GM21619 (cell line): ENCODE measurements around the gene PGBD4.

Source experiments
- ATAC-seq: cut with Tn5 transposase; IDR thresholded peaks from one replicate; pipeline ENCODE4 v1.9.1; 2021; ENCODE audit not compliant: unreplicated experiment

PGBD4 gene

DNA sequence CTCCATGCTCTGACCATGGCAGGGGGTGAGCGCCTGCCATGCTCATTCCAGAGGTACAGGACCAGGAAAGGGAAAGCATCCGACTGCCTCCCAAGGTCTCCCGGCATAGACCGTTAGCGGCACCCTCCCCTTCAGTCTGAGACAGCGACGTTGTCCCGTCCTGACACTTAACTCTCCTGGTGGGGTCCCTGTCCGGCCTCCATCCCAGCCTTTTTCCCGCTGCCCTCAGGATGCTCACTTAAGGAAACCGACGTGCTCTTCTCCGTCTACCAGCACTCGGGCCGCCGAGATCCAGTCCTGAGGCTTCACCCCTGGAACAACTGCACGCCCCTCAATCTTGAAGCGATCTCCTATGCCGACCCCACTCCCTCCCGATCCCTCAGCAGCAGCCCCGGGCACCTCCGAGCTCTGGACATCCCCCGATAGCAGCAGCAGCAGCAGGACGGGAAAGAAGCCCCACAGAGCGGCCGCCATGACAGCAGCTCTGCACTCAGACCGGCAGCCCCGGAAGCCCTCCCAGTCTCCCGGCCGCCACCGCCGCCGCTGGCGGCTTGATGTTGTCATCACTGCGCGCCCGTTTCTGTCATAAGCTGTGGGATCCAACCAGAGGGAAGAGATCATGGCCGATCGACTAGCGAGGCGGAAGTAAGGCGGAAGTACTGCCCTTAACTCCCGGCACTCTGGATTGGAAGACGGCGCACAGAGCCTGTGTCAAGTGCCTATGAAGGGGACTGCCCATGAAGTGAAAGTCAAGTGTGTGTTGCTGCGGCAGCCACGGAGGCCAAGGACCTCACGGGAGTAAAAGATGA lies at the start of gene PGBD4, which contains the start of gene EMC7:
PGBD4 (plus strand) TSS at position 718 of the 809 bp plus-strand sequence. CDS start 449 bp downstream, outside the sequence.
EMC7 (minus strand) TSS at position 497 of the 809 bp plus-strand sequence; CDS start at position 474, 23 bp downstream.
- peak; percentile 98 for ATAC-seq

DNA sequence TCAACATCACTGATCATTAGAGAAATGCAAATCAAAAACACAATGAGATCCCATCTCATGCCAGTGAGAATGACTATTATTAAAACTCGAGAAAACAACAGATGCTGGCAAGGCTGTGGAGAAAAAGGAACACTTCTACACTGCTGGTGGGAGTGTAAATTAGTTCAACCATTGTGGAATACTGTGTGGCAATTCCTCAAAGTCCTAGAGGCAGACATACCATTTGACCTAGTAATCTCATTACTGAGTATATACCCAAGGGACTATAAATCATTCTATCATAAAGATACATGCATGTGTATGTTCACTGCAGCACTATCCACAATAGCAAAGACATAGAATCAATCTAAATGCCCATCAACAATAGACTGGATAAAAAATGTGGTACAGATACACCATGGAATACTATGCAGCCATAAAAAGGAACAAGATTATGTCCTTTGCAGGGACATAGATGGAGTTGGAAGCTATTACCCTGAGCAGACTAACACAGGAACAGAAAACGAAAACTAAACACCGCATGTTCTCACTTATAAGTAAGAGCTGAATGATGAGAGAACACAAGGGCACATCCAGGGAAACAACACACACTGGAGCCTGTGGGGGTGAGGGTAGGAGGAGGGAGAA lies 47.7 kb upstream of the PGBD4 start:
- ATAC-seq, result no peak

DNA sequence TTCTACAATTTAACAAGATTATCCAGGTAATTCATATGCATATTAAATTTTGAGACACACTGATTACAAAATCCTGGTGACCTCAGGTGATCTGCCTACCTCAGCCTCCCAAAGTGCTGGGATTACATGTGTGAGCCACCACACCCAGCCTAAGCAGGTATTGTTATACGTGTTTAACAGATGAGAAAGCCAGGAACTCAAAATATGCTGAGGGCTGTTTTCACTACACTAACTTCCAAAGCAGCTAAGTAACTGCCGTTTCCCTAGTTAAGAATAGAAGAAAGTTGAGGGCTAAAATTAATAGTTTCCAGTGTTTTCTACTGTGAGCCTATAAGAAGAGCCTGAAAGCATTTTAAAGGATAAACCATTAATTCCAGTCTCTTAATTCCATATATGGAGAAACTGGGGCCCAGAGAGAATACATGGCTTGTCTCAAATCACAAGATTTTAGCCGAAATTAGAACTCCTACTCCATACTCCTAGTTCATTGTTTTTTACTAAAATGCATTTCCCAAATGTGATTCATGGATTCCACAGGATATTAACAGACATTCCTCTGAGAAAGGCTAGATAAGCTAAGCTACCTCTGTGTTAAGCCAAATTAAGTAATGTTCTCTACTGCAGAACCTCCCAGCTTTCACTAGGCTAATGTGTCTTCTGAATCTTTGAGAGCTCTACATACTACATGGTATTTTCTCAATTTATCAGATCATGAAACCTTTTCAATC lies 45.9 kb upstream of the PGBD4 start:
- ATAC-seq, result no peak

GRCh38 chr15:34056911-34057310 lies 45.0 kb upstream of the PGBD4 start:
- ATAC-seq, result no peak

DNA sequence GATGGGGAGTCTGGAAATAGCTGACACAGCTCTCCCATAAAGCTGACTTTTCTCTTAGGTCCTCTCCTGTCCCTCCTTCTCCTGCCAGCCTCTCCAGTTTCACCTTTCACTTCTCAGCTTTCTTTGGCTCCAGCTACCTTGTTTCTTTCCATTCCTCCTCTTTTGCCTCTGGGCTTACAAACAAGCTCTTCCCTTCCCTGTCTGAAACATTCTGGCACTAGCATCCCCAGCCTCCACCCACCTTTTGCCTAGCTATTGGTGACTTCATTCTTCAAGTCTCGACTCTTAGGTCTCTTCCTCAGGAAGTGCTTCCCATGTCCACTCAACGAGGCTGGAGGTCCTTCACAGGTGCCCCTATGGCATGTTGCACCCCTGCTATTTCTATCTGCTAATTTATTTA lies 42.4 kb upstream of the PGBD4 start:
- ATAC-seq, result no peak

- no peak for ATAC-seq
Measured at GRCh38 chr15:34059946-34060345, 41.9 kb upstream of the PGBD4 start.

DNA sequence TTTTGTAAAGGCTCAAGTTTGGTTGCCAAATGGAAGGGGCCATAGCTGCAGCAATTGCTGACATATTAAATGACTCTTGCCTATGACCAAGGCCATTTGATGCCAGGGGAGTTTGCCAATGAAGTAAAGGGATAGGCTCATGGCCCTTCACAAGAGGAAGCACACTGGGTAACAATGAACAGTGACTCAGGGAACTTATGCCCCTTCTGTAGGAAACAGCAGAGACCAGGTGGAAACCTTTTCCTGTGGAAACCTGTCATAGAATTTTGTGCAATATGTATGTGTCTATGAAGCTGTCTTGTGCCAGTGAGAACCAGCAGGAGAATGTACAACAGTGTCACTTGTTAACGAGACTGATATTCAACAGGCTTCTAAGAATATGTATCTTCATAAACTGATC lies 37.4 kb upstream of the PGBD4 start:
- no peak for ATAC-seq

- no peak for ATAC-seq
Measured at GRCh38 chr15:34065261-34065660, 36.6 kb upstream of the PGBD4 start.

GRCh38 chr15:34065941-34066340 lies 35.9 kb upstream of the PGBD4 start:
- no peak for ATAC-seq

DNA sequence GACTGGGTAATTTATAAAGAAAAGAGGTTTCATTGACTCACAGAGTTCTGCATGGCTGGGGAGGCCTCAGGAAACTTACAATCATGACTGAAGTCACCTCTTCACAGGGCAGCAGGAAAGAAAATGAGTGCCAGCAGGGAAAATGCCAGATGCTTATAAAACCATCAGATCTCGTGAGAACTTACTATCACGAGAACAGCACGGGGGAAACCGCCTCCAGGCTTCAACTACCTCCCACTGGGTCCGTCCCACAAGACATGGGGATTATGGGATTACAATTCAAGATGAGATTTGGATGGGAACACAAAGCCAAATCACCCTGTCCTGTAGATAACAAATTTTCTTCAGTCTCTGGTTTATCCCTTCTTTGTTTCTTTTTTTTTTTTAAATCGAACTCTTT lies 31.9 kb upstream of the PGBD4 start:
- ATAC-seq, result no peak

DNA sequence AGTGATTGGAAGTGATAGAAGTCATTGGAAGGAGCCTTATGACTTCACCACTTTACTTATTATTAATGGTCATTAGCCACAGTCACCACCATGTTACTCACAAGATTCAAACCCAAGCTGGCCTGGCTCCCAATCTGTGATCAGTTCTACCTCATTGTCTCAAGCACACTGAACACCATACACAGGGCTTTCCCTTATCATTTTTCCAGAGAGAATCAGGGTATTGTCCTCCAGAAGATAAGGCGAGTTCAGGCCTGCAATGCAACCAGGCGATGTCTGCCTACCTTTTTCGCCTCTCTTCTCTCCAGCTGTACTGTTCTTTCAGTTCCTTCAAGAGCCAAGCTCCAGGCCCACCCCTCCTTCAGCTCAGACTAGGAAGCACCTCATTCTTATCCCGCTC lies 25.1 kb upstream of the PGBD4 start:
- no peak for ATAC-seq

GRCh38 chr15:34078900-34079299 lies 23.0 kb upstream of the PGBD4 start:
- ATAC-seq, result no peak

DNA sequence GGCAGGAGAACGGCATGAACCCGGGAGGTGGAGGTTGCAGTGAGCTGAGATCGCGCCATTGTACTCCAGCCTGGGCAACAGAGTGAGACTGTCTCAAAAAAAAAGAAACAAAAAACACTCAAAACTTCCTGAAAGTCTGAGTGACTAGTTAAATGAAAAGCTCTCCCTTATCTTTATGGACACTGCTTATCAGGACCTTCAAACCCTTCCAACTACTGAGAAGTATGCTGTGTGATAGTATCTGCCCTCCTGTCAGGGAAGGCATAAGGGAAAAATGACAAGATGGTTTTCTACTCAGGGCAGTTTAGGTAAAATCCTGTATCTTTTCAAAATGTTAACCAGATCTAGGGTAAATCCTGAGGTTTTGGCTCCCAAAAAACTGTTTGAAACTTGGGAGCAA lies 22.0 kb upstream of the PGBD4 start:
- ATAC-seq, result no peak

DNA sequence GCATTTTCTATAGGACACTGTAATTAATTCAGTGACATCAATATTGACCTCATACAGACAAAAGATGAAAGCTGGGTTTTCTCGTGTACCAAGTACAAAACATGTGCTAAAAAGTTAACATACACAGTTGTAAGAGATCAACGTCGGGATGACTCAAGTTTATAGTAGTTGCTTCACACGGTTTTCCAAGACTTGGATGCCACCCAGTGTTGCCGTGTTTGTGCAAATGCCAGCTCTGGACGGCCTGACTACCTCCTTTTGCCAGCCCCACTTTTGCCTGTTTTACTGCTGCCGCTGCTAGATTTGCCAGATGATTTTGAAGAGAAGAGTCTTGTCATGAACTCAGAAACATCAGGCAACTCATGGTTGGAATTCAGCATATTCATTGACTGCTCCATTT lies 17.8 kb upstream of the PGBD4 start:
- no peak for ATAC-seq

GRCh38 chr15:34085746-34086145 lies 16.1 kb upstream of the PGBD4 start:
- ATAC-seq, result no peak

- ATAC-seq, result no peak
Measured at GRCh38 chr15:34099914-34100313, 2.0 kb upstream of the PGBD4 start.

DNA sequence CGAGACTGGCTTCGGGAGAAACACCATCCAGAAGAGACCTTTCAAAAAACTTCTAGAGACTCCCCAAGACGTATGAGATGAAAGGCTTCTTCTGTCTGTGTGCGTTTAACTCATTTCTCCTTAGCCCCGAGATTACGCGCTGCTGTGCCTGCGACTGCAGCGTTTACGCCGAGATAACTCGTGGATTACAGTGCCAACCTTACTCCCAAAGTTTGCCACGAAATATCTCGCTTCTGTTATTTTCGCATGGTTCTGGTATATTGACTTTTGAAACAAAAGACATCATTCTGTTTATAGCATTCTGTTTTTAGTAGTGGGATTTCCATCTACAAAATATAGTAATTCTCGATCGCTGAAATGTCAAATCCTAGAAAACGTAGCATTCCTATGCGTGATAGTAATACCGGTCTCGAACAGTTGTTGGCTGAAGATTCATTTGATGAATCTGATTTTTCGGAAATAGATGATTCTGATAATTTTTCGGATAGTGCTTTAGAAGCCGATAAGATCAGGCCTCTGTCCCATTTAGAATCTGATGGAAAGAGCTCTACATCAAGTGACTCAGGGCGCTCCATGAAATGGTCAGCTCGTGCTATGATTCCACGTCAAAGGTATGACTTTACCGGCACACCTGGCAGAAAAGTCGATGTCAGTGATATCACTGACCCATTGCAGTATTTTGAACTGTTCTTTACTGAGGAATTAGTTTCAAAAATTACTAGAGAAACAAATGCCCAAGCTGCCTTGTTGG lies 467 bp downstream of the PGBD4 start:
- no peak for ATAC-seq

DNA sequence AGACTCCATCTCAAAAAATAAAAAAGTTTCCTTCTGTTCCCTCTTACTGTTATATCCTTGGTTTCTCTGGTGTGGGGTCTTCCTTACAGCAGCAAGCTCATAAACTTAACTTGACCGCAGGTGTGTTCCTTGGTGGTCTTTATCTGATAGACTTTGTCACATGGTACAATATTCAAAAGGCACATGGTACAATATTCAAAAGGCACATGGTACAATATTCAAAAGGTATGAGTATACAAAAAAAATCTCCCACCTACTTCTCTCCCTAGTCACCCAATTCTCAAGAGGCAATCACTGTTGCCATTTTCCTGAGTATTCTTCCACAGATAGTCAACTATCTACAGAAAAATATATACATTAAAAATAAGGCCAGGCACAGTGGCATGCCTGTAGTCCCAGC lies 4.5 kb downstream of the PGBD4 start:
- ATAC-seq, result no peak

- ATAC-seq, result no peak
Measured at GRCh38 chr15:34107315-34107714, 5.4 kb downstream of the PGBD4 start.

- ATAC-seq, result no peak
Measured at GRCh38 chr15:34109797-34110663, 8.1 kb downstream of the PGBD4 start.
